Measurements from ENCODE around the gene SMC1B.
"Not testable (repeated sequence)": the region's sequence is repeated elsewhere in the genome, so short reads cannot be mapped to it uniquely, and the experiment has no call there.

Gene SMC1B

GRCh38 chr22:45344334-45344733 is 69.1 kb downstream of the SMC1B start:
- no peak for DNase-seq

- no peak for DNase-seq
Observed at GRCh38 chr22:45343143-45343542, 70.3 kb downstream of the SMC1B start.

GRCh38 chr22:45341498-45341897 is 71.9 kb downstream of the SMC1B start:
- peak; percentile 46 for DNase-seq

- DNase-seq: no peak
Observed at GRCh38 chr22:45340323-45340722, 73.1 kb downstream of the SMC1B start.

- no peak for DNase-seq
Observed at GRCh38 chr22:45338795-45339194, 74.6 kb downstream of the SMC1B start.

GRCh38 chr22:45337536-45337935 is 75.9 kb downstream of the SMC1B start:
- no peak for DNase-seq

- no peak for DNase-seq
Observed at GRCh38 chr22:45336971-45337431, 76.4 kb downstream of the SMC1B start.

GRCh38 chr22:45335854-45336522 is 77.4 kb downstream of the SMC1B start:
- DNase-seq: no peak

GRCh38 chr22:45335021-45335818 is 78.2 kb downstream of the SMC1B start:
- no peak for DNase-seq

GRCh38 chr22:45334528-45334927 is 78.9 kb downstream of the SMC1B start:
- no peak for DNase-seq

- DNase-seq: no peak
Observed at GRCh38 chr22:45334068-45334467, 79.3 kb downstream of the SMC1B start.

- DNase-seq: no peak
Observed at GRCh38 chr22:45332001-45332400, 81.4 kb downstream of the SMC1B start.

- no peak for DNase-seq
Observed at GRCh38 chr22:45331486-45331885, 81.9 kb downstream of the SMC1B start.

GRCh38 chr22:45330548-45330947 is 82.9 kb downstream of the SMC1B start:
- no peak for DNase-seq

GRCh38 chr22:45329530-45329936 is 83.9 kb downstream of the SMC1B start:
- no peak for DNase-seq

GRCh38 chr22:45328822-45329529 is 84.4 kb downstream of the SMC1B start:
- DNase-seq: no peak

- not testable (repeated sequence) for DNase-seq
Observed at GRCh38 chr22:45328261-45328660, 85.1 kb downstream of the SMC1B start.

GRCh38 chr22:45324311-45324711 is 89.1 kb downstream of the SMC1B start:
- no peak for DNase-seq

- DNase-seq: no peak
Observed at GRCh38 chr22:45323695-45324094, 89.7 kb downstream of the SMC1B start.

GRCh38 chr22:45322873-45323525 is 90.4 kb downstream of the SMC1B start:
- DNase-seq: no peak

GRCh38 chr22:45321827-45322226 is 91.6 kb downstream of the SMC1B start:
- DNase-seq: no peak

- DNase-seq: no peak
Observed at GRCh38 chr22:45320357-45320976, 92.9 kb downstream of the SMC1B start.

- no peak for DNase-seq
Observed at GRCh38 chr22:45319324-45319685, 94.1 kb downstream of the SMC1B start.

All from CD4-positive, alpha-beta T cell treated with Interleukin-21 for 1 hour (primary cell).